ENCODE measurements around the gene KCNQ2. TPM values are rescaled to one million over a fixed set of nuclear protein-coding genes. Genes with fewer than 3 reads are reported as not detected.

KCNQ2 gene
- total and polyA plus RNA-seq, 10 of the 15 experiments (the other 5 are each of a cell fraction or from before 2014, with no cell fraction given) = 0.06 to 0.49 (median 0.26) TPM; not detected in 7

- ChIA-PET CTCF (no interaction called here), POLR2A (no interaction called here), SMC1A (ENCODE audit: uncharacterized antibody, unreplicated experiment) (no interaction called here), RAD21 (ENCODE audit: unreplicated experiment) (no interaction called here)
- Histone ChIP-seq H2AFZ (ENCODE audit: control insufficient read depth, low read depth, low read length) (no peak overlapping the region), H3K36me3 (ENCODE audit: control insufficient read depth in 2 of 2, insufficient read depth in 2 of 2, low read length in 1 of 2) (no peaks in the 10 kb centered on the region), H3K79me2 (ENCODE audit: control insufficient read depth, insufficient read depth, low read length) (no peaks in the 10 kb centered on the region), H3K9ac (ENCODE audit: control insufficient read depth, insufficient read depth, low read length) (no peak overlapping the region), H3K27me3 (replicated peaks in 1 of 2; ENCODE audit: control insufficient read depth in 2 of 2, insufficient read depth in 2 of 2, low read length in 1 of 2) (no peaks in the 10 kb centered on the region; a peak in 1 of 4 replicates), H3K9me3 (replicated peaks; ENCODE audit: control insufficient read depth, insufficient read depth, low read length) (no peaks in the 10 kb centered on the region; the same call in 2 of the 3 replicates), H3K4me3 (no peak overlapping the region), H3K27ac (ENCODE audit: control insufficient read depth, insufficient read depth) (no peak overlapping the region), H3K4me2 (ENCODE audit: control insufficient read depth, insufficient read depth) (no peak overlapping the region), H3K4me1 (ENCODE audit: control insufficient read depth, insufficient read depth, low read length) (no peaks in the 10 kb centered on the region; the same call in 1 of the 2 replicates), H4K20me1 (ENCODE audit: control insufficient read depth, insufficient read depth) (no peaks in the 10 kb centered on the region)
- no TSS peak for BruUV-seq (replicated peaks)
- TF ChIP-seq FOXK2 (IDR thresholded peaks at IDR 0.05) (no peak), HDGF (IDR thresholded peaks at IDR 0.05) (no peak), NR2F1 (conservative IDR thresholded peaks at IDR 0.05) (no peak), BMI1 (IDR thresholded peaks at IDR 0.05; ENCODE audit: borderline replicate concordance) (no peak), STAT1 (conservative IDR thresholded peaks at IDR 0.05) (no peak), ASH2L (IDR thresholded peaks at IDR 0.05; ENCODE audit: borderline replicate concordance, low read depth) (no peak), FOXM1 (IDR thresholded peaks at IDR 0.05; ENCODE audit: low read depth, low read length) (no peak), EED (IDR thresholded peaks at IDR 0.05; ENCODE audit: low read depth) (no peak), TCF12 (IDR thresholded peaks at IDR 0.05; ENCODE audit: low read depth, low read length) (no peak), ZBTB4 (CRISPR knock-in tag; IDR thresholded peaks at IDR 0.05) (no peak), ATF3 (IDR thresholded peaks at IDR 0.05; ENCODE audit: borderline replicate concordance, extremely low read depth, low read depth, low read length) (no peak), BCLAF1 (IDR thresholded peaks at IDR 0.05) (no peak), DPF2 (IDR thresholded peaks at IDR 0.05) (no peak), ZBED1 (IDR thresholded peaks at IDR 0.05; ENCODE audit: borderline replicate concordance) (no peak), PML (IDR thresholded peaks at IDR 0.05; ENCODE audit: low read length) (no peak), SREBF2 (IDR thresholded peaks at IDR 0.05; ENCODE audit: low read length) (no peak), RAD21 (IDR thresholded peaks at IDR 0.05; ENCODE audit: insufficient read depth, low read depth, low read length) (no peak)
- DNase-seq (ENCODE audit: low read depth, low spot score) (no peak), ATAC-seq (no peak), FAIRE-seq (no peak)
- in situ Hi-C loops (cut with MboI) (no loop called here), intact Hi-C loops (cut with micrococcal nuclease; ENCODE audit: unreplicated experiment) (no loop called here)
- WGBS (ENCODE audit: insufficient coverage, insufficient replicate concordance, low lambda C conversion rate, missing lambda C conversion rate) = no CpG with 5 or more reads among the region's 1 CpG
These were observed 40.5 kb downstream of the KCNQ2 start for GRCh38 chr20:63431944-63432343.
